ENCODE data around the gene COL15A1. TPM values are rescaled to one million over a fixed set of nuclear protein-coding genes. Genes with fewer than 3 reads are reported as not detected.

The COL15A1 gene
- total and polyA plus RNA-seq, 5 donors from 2014 or later = 0.03 to 0.10 (median 0.06) TPM; not detected in 2

- H3K27me3 ChIP-seq (ENCODE audit: control insufficient read depth, insufficient read depth, low read length) = no peaks in the 10 kb centered on the region
- H3K27ac ChIP-seq (ENCODE audit: insufficient read depth, low read length, poor library complexity, severe bottlenecking) = no peak overlapping the region
- Mint-ChIP-seq H3K36me3 (no peaks in the 10 kb centered on the region), H3K4me1 (peaks cover 0 to 5% (median 0%) of the 10 kb centered on the region in 4 donors), H3K27ac (peak overlapping the region in 1 of 3 donors; percentile 21), H3K4me3 (no peak overlapping the region), H3K27me3 (peaks cover 12% of the 10 kb centered on the region), H3K9me3 (no peaks in the 10 kb centered on the region)
- ATAC-seq (ENCODE audit: low read depth in 2 of 2) (no peak), DNase-seq (no peak)
- H3K36me3 ChIP-seq (ENCODE audit: control insufficient read depth, insufficient read depth, low read length) = no peaks in the 10 kb centered on the region
- H3K4me1 ChIP-seq (ENCODE audit: control insufficient read depth, insufficient read depth, low read length, poor library complexity, severe bottlenecking) = no peaks in the 10 kb centered on the region
- H3K4me3 ChIP-seq (ENCODE audit: low read depth, low read length) = no peak overlapping the region
- no peaks in the 10 kb centered on the region for H3K9me3 ChIP-seq (ENCODE audit: control insufficient read depth in 2 of 2, low read length in 2 of 2)
These were observed 25.1 kb downstream of the COL15A1 start for GRCh38 chr9:98968601-98969337.

GRCh38 chr9:98970532-98971041 lies 26.9 kb downstream of the COL15A1 start:
- Mint-ChIP-seq H3K27ac (peak overlapping the region in 1 of 3 donors; percentile 1), H3K9me3 (no peaks in the 10 kb centered on the region), H3K4me1 (peaks cover 0 to 8% (median 2%) of the 10 kb centered on the region in 4 donors), H3K4me3 (no peak overlapping the region), H3K36me3 (no peaks in the 10 kb centered on the region), H3K27me3 (peaks cover 16% of the 10 kb centered on the region)
- DNase-seq (no peak), ATAC-seq (ENCODE audit: low read depth in 2 of 2) (no peak)
- peaks cover 4% of the 10 kb centered on the region for H3K27me3 ChIP-seq (ENCODE audit: control insufficient read depth, insufficient read depth, low read length)
- no peaks in the 10 kb centered on the region for H3K9me3 ChIP-seq (ENCODE audit: control insufficient read depth in 2 of 2, low read length in 2 of 2)
- peaks cover 8% of the 10 kb centered on the region for H3K4me1 ChIP-seq (ENCODE audit: control insufficient read depth, insufficient read depth, low read length, poor library complexity, severe bottlenecking)
- H3K27ac ChIP-seq (ENCODE audit: insufficient read depth, low read length, poor library complexity, severe bottlenecking) = no peak overlapping the region
- no peaks in the 10 kb centered on the region for H3K36me3 ChIP-seq (ENCODE audit: control insufficient read depth, insufficient read depth, low read length)
- no peak overlapping the region for H3K4me3 ChIP-seq (ENCODE audit: low read depth, low read length)

- peaks cover 0 to 11% (median 2%) of the 10 kb centered on the region in 4 donors for H3K4me1 Mint-ChIP-seq
- peaks cover 20% of the 10 kb centered on the region for H3K27me3 Mint-ChIP-seq
These were observed 27.6 kb downstream of the COL15A1 start for GRCh38 chr9:98971168-98971914.

GRCh38 chr9:98971915-98972223 lies 28.2 kb downstream of the COL15A1 start:
- H3K27me3 ChIP-seq (ENCODE audit: control insufficient read depth, insufficient read depth, low read length) = peaks cover 4% of the 10 kb centered on the region
- DNase-seq (no peak), ATAC-seq (ENCODE audit: low read depth in 2 of 2) (no peak)
- H3K4me1 ChIP-seq (ENCODE audit: control insufficient read depth, insufficient read depth, low read length, poor library complexity, severe bottlenecking) = peaks cover 8% of the 10 kb centered on the region
- H3K9me3 ChIP-seq (ENCODE audit: control insufficient read depth in 2 of 2, low read length in 2 of 2) = no peaks in the 10 kb centered on the region
- peaks cover 0 to 11% (median 2%) of the 10 kb centered on the region in 4 donors for H3K4me1 Mint-ChIP-seq
- H3K36me3 ChIP-seq (ENCODE audit: control insufficient read depth, insufficient read depth, low read length) = no peaks in the 10 kb centered on the region
- H3K9me3 Mint-ChIP-seq = no peaks in the 10 kb centered on the region
- H3K4me3 ChIP-seq (ENCODE audit: low read depth, low read length) = no peak overlapping the region
- H3K36me3 Mint-ChIP-seq = no peaks in the 10 kb centered on the region
- no peak overlapping the region for H3K27ac Mint-ChIP-seq
- H3K27me3 Mint-ChIP-seq = peaks cover 22% of the 10 kb centered on the region
- H3K4me3 Mint-ChIP-seq = no peak overlapping the region
- H3K27ac ChIP-seq (ENCODE audit: insufficient read depth, low read length, poor library complexity, severe bottlenecking) = no peak overlapping the region

More at GRCh38 chr9:98971168-98971914, 27.6 kb downstream of the COL15A1 start:
- no peak for ATAC-seq (ENCODE audit: low read depth in 2 of 2)
- H3K36me3 ChIP-seq (ENCODE audit: control insufficient read depth, insufficient read depth, low read length) = no peaks in the 10 kb centered on the region
- no peak overlapping the region for H3K27ac ChIP-seq (ENCODE audit: insufficient read depth, low read length, poor library complexity, severe bottlenecking)
- no peaks in the 10 kb centered on the region for H3K9me3 Mint-ChIP-seq
- no peaks in the 10 kb centered on the region for H3K9me3 ChIP-seq (ENCODE audit: control insufficient read depth in 2 of 2, low read length in 2 of 2)
- H3K36me3 Mint-ChIP-seq = no peaks in the 10 kb centered on the region
- H3K4me3 Mint-ChIP-seq = no peak overlapping the region
- H3K27ac Mint-ChIP-seq = no peak overlapping the region
- H3K27me3 ChIP-seq (ENCODE audit: control insufficient read depth, insufficient read depth, low read length) = peaks cover 4% of the 10 kb centered on the region
- no peak overlapping the region for H3K4me3 ChIP-seq (ENCODE audit: low read depth, low read length)
- H3K4me1 ChIP-seq (ENCODE audit: control insufficient read depth, insufficient read depth, low read length, poor library complexity, severe bottlenecking) = peaks cover 8% of the 10 kb centered on the region
- no peak for DNase-seq

GRCh38 chr9:98972716-98973115 lies 29.0 kb downstream of the COL15A1 start:
- Mint-ChIP-seq H3K9me3 (peaks cover 0 to 1% (median 0%) of the 10 kb centered on the region in 7 donors), H3K36me3 (no peaks in the 10 kb centered on the region), H3K4me3 (peak overlapping the region in 1 of 4 donors; percentile 16), H3K27ac (no peak overlapping the region), H3K4me1 (peaks cover 0 to 11% (median 2%) of the 10 kb centered on the region in 4 donors), H3K27me3 (peaks cover 22% of the 10 kb centered on the region)
- H3K36me3 ChIP-seq (ENCODE audit: control insufficient read depth, insufficient read depth, low read length) = no peaks in the 10 kb centered on the region
- no peaks in the 10 kb centered on the region for H3K9me3 ChIP-seq (ENCODE audit: control insufficient read depth in 2 of 2, low read length in 2 of 2)
- DNase-seq (no peak), ATAC-seq (ENCODE audit: low read depth in 2 of 2) (no peak)
- H3K4me3 ChIP-seq (ENCODE audit: low read depth, low read length) = no peak overlapping the region
- no peak overlapping the region for H3K27ac ChIP-seq (ENCODE audit: insufficient read depth, low read length, poor library complexity, severe bottlenecking)
- peaks cover 8% of the 10 kb centered on the region for H3K4me1 ChIP-seq (ENCODE audit: control insufficient read depth, insufficient read depth, low read length, poor library complexity, severe bottlenecking)
- H3K27me3 ChIP-seq (ENCODE audit: control insufficient read depth, insufficient read depth, low read length) = peaks cover 4% of the 10 kb centered on the region

- ATAC-seq (ENCODE audit: low read depth in 2 of 2) (no peak), DNase-seq (no peak)
- Mint-ChIP-seq H3K4me3 (no peak overlapping the region), H3K36me3 (no peaks in the 10 kb centered on the region), H3K4me1 (peaks cover 0 to 11% (median 2%) of the 10 kb centered on the region in 4 donors), H3K9me3 (peaks cover 0 to 1% (median 0%) of the 10 kb centered on the region in 7 donors), H3K27ac (no peak overlapping the region), H3K27me3 (peaks cover 26% of the 10 kb centered on the region)
- Histone ChIP-seq H3K27me3 (ENCODE audit: control insufficient read depth, insufficient read depth, low read length) (peaks cover 4% of the 10 kb centered on the region), H3K9me3 (ENCODE audit: control insufficient read depth in 2 of 2, low read length in 2 of 2) (no peaks in the 10 kb centered on the region), H3K27ac (ENCODE audit: insufficient read depth, low read length, poor library complexity, severe bottlenecking) (no peak overlapping the region), H3K36me3 (ENCODE audit: control insufficient read depth, insufficient read depth, low read length) (no peaks in the 10 kb centered on the region), H3K4me3 (ENCODE audit: low read depth, low read length) (no peak overlapping the region), H3K4me1 (ENCODE audit: control insufficient read depth, insufficient read depth, low read length, poor library complexity, severe bottlenecking) (peaks cover 8% of the 10 kb centered on the region)
These were observed 29.5 kb downstream of the COL15A1 start for GRCh38 chr9:98973171-98973570.

GRCh38 chr9:98973576-98973975 lies 29.9 kb downstream of the COL15A1 start:
- DNase-seq (no peak), ATAC-seq (ENCODE audit: low read depth in 2 of 2) (no peak)
- H3K4me1 Mint-ChIP-seq = peaks cover 0 to 11% (median 2%) of the 10 kb centered on the region in 4 donors
- no peaks in the 10 kb centered on the region for H3K9me3 ChIP-seq (ENCODE audit: control insufficient read depth in 2 of 2, low read length in 2 of 2)
- no peak overlapping the region for H3K4me3 Mint-ChIP-seq
- H3K36me3 Mint-ChIP-seq = no peaks in the 10 kb centered on the region
- peaks cover 8% of the 10 kb centered on the region for H3K4me1 ChIP-seq (ENCODE audit: control insufficient read depth, insufficient read depth, low read length, poor library complexity, severe bottlenecking)
- H3K9me3 Mint-ChIP-seq = peaks cover 0 to 1% (median 0%) of the 10 kb centered on the region in 7 donors
- no peak overlapping the region for H3K4me3 ChIP-seq (ENCODE audit: low read depth, low read length)
- H3K36me3 ChIP-seq (ENCODE audit: control insufficient read depth, insufficient read depth, low read length) = no peaks in the 10 kb centered on the region
- H3K27me3 Mint-ChIP-seq = peaks cover 27% of the 10 kb centered on the region
- H3K27ac Mint-ChIP-seq = no peak overlapping the region
- H3K27me3 ChIP-seq (ENCODE audit: control insufficient read depth, insufficient read depth, low read length) = peaks cover 4% of the 10 kb centered on the region
- no peak overlapping the region for H3K27ac ChIP-seq (ENCODE audit: insufficient read depth, low read length, poor library complexity, severe bottlenecking)

All from CD4-positive, CD25-positive, alpha-beta regulatory T cell (primary cell).